ENCODE data around the gene CUL4A.
"Not testable (repeated sequence)": the region's sequence is repeated elsewhere in the genome, so short reads cannot be mapped to it uniquely, and the experiment has no call there.

Gene CUL4A

DNA sequence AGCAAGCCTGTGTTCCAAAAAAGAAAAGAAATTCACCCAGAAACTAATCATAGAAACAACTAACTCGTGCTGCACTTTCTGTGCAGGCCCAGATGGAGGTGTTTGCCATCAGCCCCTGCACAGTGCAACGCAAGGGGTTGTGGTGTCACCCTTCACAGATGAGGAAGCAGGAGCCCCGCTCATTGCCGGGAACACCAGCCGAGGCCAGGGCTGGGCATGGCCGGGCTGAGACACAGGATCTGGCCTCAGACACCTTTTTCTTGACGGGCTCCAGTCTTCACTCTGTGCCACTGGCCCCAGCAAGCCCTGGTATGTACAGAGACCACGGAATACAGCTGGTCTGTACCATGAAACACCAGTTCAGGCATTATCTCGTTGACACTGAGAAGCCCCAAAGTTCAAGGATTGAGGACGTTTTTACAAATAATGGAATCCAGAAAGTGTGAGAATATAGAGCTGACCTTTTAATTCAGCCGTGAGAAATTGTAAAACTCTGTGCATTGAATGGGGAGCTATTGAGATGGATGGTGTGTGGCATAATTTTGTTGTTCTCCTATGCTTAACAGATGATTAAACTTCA is 43.2 kb downstream of the CUL4A start:
- TF ChIP-seq OSR1 (CRISPR knock-in tag; IDR thresholded peaks at IDR 0.05): no peak
- no peak for TF ChIP-seq ARNTL (CRISPR knock-in tag; IDR thresholded peaks at IDR 0.05; ENCODE audit: borderline replicate concordance, low read depth)
- TF ChIP-seq ESRRG (CRISPR knock-in tag; IDR thresholded peaks at IDR 0.05): no peak
- TF ChIP-seq ZNF565 (CRISPR knock-in tag; conservative IDR thresholded peaks at IDR 0.05; ENCODE audit: low read depth): no peak
- TF ChIP-seq GLIS3 (CRISPR knock-in tag; IDR thresholded peaks at IDR 0.05): no peak
- TF ChIP-seq, protein P1, sequence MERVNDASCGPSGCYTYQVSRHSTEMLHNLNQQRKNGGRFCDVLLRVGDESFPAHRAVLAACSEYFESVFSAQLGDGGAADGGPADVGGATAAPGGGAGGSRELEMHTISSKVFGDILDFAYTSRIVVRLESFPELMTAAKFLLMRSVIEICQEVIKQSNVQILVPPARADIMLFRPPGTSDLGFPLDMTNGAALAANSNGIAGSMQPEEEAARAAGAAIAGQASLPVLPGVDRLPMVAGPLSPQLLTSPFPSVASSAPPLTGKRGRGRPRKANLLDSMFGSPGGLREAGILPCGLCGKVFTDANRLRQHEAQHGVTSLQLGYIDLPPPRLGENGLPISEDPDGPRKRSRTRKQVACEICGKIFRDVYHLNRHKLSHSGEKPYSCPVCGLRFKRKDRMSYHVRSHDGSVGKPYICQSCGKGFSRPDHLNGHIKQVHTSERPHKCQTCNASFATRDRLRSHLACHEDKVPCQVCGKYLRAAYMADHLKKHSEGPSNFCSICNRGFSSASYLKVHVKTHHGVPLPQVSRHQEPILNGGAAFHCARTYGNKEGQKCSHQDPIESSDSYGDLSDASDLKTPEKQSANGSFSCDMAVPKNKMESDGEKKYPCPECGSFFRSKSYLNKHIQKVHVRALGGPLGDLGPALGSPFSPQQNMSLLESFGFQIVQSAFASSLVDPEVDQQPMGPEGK (CRISPR knock-in tag; IDR thresholded peaks at IDR 0.05; ENCODE audit: borderline replicate concordance): no peak
- no peak for TF ChIP-seq ZNF70 (CRISPR knock-in tag; IDR thresholded peaks at IDR 0.05)
- TF ChIP-seq, protein P2, sequence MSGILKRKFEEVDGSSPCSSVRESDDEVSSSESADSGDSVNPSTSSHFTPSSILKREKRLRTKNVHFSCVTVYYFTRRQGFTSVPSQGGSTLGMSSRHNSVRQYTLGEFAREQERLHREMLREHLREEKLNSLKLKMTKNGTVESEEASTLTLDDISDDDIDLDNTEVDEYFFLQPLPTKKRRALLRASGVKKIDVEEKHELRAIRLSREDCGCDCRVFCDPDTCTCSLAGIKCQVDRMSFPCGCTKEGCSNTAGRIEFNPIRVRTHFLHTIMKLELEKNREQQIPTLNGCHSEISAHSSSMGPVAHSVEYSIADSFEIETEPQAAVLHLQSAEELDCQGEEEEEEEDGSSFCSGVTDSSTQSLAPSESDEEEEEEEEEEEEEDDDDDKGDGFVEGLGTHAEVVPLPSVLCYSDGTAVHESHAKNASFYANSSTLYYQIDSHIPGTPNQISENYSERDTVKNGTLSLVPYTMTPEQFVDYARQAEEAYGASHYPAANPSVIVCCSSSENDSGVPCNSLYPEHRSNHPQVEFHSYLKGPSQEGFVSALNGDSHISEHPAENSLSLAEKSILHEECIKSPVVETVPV (CRISPR knock-in tag; IDR thresholded peaks at IDR 0.05): no peak
- TF ChIP-seq RARB (CRISPR knock-in tag; IDR thresholded peaks at IDR 0.05): no peak
- TF ChIP-seq ISL1 (CRISPR knock-in tag; IDR thresholded peaks at IDR 0.05): no peak
- no peak for ATAC-seq

DNA sequence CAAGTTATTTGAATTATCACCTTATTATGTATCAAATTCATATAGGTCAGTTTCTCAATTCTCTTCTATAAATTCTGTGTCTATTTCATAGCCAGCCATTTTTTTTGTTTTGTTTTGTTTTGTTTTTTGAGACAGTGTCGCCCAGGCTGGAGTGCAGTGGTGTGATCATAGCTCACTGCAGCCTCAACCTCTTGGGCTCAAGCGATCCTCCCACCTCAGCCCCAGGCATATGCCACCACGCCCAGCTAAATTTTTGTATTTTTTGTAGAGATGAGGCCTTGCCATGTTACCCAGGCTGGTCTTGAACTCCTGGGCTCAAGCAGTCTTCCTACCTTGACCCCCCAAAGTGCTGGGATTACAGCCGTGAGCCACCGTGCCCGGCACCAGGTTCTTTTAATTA is 48.5 kb downstream of the CUL4A start:
- ATAC-seq: not testable (repeated sequence)

DNA sequence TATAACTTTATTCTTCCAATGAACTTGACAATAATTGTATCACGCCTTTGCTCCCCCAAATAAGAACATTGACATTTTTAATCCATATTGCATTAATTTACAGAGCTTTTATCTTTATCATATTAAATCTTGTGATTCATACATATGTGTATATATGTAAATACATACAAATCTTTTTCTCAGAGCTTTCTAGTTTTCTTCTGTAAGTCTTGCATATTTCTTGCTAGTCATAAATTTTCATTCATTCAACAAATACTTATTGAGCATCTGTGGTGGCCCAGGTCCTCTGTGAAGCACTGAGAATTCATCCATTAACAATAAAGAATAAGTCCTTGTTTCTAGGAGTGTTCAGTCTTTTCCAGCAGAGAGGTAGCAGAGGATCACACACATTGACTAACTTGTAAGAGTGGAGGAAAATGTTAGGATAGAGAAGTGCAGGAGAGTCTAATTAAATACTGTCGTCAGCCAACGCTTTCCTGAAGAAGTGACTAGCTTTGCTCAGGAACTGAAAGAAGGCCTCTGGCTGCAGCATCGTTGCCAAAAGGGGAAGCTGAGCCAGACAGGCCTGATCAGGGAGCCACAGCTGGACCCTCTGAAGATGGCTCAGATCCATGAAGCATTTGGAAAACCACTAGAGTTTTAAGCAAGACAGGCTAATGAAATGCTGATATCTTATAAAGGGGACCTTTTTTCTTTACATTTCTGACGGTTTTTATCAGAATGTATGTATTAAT is 49.1 kb downstream of the CUL4A start:
- TF ChIP-seq ESRRG (CRISPR knock-in tag; IDR thresholded peaks at IDR 0.05) (no peak), PPARA (CRISPR knock-in tag; IDR thresholded peaks at IDR 0.05; ENCODE audit: borderline replicate concordance) (no peak), ZNF565 (CRISPR knock-in tag; conservative IDR thresholded peaks at IDR 0.05; ENCODE audit: low read depth) (no peak), ZNF8 (CRISPR knock-in tag; IDR thresholded peaks at IDR 0.05) (no peak), ISL1 (CRISPR knock-in tag; IDR thresholded peaks at IDR 0.05) (no peak), ZNF70 (CRISPR knock-in tag; IDR thresholded peaks at IDR 0.05) (no peak), TCF4 (CRISPR knock-in tag; IDR thresholded peaks at IDR 0.05; ENCODE audit: borderline replicate concordance) (no peak), ZFP30 (CRISPR knock-in tag; IDR thresholded peaks at IDR 0.05) (no peak)
- TF ChIP-seq, protein P2 (CRISPR knock-in tag; IDR thresholded peaks at IDR 0.05): no peak
- TF ChIP-seq, protein P3, sequence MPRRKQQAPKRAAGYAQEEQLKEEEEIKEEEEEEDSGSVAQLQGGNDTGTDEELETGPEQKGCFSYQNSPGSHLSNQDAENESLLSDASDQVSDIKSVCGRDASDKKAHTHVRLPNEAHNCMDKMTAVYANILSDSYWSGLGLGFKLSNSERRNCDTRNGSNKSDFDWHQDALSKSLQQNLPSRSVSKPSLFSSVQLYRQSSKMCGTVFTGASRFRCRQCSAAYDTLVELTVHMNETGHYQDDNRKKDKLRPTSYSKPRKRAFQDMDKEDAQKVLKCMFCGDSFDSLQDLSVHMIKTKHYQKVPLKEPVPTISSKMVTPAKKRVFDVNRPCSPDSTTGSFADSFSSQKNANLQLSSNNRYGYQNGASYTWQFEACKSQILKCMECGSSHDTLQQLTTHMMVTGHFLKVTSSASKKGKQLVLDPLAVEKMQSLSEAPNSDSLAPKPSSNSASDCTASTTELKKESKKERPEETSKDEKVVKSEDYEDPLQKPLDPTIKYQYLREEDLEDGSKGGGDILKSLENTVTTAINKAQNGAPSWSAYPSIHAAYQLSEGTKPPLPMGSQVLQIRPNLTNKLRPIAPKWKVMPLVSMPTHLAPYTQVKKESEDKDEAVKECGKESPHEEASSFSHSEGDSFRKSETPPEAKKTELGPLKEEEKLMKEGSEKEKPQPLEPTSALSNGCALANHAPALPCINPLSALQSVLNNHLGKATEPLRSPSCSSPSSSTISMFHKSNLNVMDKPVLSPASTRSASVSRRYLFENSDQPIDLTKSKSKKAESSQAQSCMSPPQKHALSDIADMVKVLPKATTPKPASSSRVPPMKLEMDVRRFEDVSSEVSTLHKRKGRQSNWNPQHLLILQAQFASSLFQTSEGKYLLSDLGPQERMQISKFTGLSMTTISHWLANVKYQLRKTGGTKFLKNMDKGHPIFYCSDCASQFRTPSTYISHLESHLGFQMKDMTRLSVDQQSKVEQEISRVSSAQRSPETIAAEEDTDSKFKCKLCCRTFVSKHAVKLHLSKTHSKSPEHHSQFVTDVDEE (CRISPR knock-in tag; IDR thresholded peaks at IDR 0.05): no peak
- ATAC-seq: no peak

DNA sequence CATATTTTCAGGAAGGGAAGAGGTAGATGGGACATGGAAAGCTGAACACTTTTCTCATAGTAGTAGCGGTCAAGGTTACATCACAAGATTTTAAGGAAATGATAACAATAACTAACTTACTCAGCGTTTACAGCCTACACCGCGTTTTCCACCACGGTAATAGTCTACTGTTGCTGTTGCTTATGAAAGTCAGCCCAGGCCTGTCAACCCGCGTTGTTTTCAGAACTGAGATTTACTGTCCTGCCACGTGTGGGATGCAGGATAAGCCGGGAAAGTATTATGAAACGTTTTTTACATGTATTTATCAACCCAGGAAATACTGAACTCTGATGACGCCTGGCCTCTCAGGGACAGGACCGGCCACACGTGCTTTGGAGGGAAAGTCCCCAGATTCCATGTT is 51.6 kb downstream of the CUL4A start:
- no peak for ATAC-seq

DNA sequence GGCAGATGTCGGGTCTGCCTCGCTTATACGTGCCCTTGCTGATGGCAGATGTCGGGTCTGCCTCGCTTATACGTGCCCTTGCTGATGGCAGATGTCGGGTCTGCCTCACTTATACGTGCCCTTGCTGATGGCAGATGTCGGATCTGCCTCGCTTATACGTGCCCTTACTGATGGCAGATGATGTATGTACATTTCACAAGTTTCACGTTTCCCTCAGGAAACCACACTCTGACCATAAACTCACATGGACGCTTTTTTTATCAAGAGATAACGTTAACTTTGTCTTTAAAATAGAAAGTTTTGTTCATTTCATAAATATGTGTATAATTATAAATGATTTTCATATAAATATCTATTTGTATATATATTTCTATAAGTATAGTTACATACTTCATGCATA is 53.6 kb downstream of the CUL4A start:
- not testable (repeated sequence) for ATAC-seq

More for the DNA sequence above, 51.6 kb downstream of the CUL4A start:
- TF ChIP-seq CSDC2 (CRISPR knock-in tag; IDR thresholded peaks at IDR 0.05) (no peak), ZNF8 (CRISPR knock-in tag; IDR thresholded peaks at IDR 0.05) (no peak), OSR1 (CRISPR knock-in tag; IDR thresholded peaks at IDR 0.05) (no peak), ZFP3 (CRISPR knock-in tag; IDR thresholded peaks at IDR 0.05) (no peak), GLIS3 (CRISPR knock-in tag; IDR thresholded peaks at IDR 0.05) (no peak), ARNTL (CRISPR knock-in tag; IDR thresholded peaks at IDR 0.05; ENCODE audit: borderline replicate concordance, low read depth) (no peak), RARB (CRISPR knock-in tag; IDR thresholded peaks at IDR 0.05) (no peak), ZNF70 (CRISPR knock-in tag; IDR thresholded peaks at IDR 0.05) (no peak), ZNF565 (CRISPR knock-in tag; conservative IDR thresholded peaks at IDR 0.05; ENCODE audit: low read depth) (no peak), TCF4 (CRISPR knock-in tag; IDR thresholded peaks at IDR 0.05; ENCODE audit: borderline replicate concordance) (no peak), ZC3H10 (CRISPR knock-in tag; IDR thresholded peaks at IDR 0.05) (no peak), ISL1 (CRISPR knock-in tag; IDR thresholded peaks at IDR 0.05) (no peak)
- TF ChIP-seq, protein P1 (CRISPR knock-in tag; IDR thresholded peaks at IDR 0.05; ENCODE audit: borderline replicate concordance): no peak

Data from SK-N-SH treated with all-trans-retinoic acid at 6 μM for 48 hours (cell line).